Endometrium (tissue), 2 donors: ENCODE data around the gene MBTPS1.

Experiments
- FAIRE-seq: peaks from 2 replicates; lab custom pipeline; 2012; peaks lifted over from hg19 to GRCh38; lab: Jason Lieb, UNC
- donor health status: control.
- donor health status: control.

MBTPS1 gene

GRCh38 chr16:84052071-84052622 is 64.6 kb downstream of the MBTPS1 start:
- no peak for FAIRE-seq

GRCh38 chr16:84050316-84050715 is 66.4 kb downstream of the MBTPS1 start:
- FAIRE-seq: no peak

- no peak for FAIRE-seq
Observed at GRCh38 chr16:84049403-84050060, 67.2 kb downstream of the MBTPS1 start.

- no peak for FAIRE-seq
Observed at GRCh38 chr16:84048871-84049270, 67.9 kb downstream of the MBTPS1 start.

GRCh38 chr16:84048270-84048669 is 68.5 kb downstream of the MBTPS1 start:
- FAIRE-seq: no peak

- FAIRE-seq: no peak
Observed at GRCh38 chr16:84047626-84048025, 69.1 kb downstream of the MBTPS1 start.

- FAIRE-seq: no peak
Observed at GRCh38 chr16:84047206-84047605, 69.5 kb downstream of the MBTPS1 start.

GRCh38 chr16:84045818-84046470 is 70.8 kb downstream of the MBTPS1 start:
- FAIRE-seq: no peak

GRCh38 chr16:84045001-84045817 is 71.5 kb downstream of the MBTPS1 start:
- no peak for FAIRE-seq

- FAIRE-seq: no peak
Observed at GRCh38 chr16:84044118-84044488, 72.6 kb downstream of the MBTPS1 start.

GRCh38 chr16:84043486-84044117 is 73.1 kb downstream of the MBTPS1 start:
- FAIRE-seq: no peak

GRCh38 chr16:84042879-84043485 is 73.8 kb downstream of the MBTPS1 start:
- no peak for FAIRE-seq

GRCh38 chr16:84042308-84042878 is 74.3 kb downstream of the MBTPS1 start, which contains the start of gene SLC38A8:
Gene SLC38A8, minus strand, starts transcription at chr16:84042795. Its CDS starts 638 bp downstream, at chr16:84042157.
- no peak for FAIRE-seq

- FAIRE-seq: no peak
Observed at GRCh38 chr16:84041881-84042280, 74.9 kb downstream of the MBTPS1 start.

GRCh38 chr16:84040823-84041820 is 75.6 kb downstream of the MBTPS1 start:
- no peak for FAIRE-seq

GRCh38 chr16:84040226-84040822 is 76.4 kb downstream of the MBTPS1 start:
- no peak for FAIRE-seq

GRCh38 chr16:84039696-84040095 is 77.0 kb downstream of the MBTPS1 start:
- no peak for FAIRE-seq

GRCh38 chr16:84038469-84038868 is 78.3 kb downstream of the MBTPS1 start:
- no peak for FAIRE-seq

- no peak for FAIRE-seq
Observed at GRCh38 chr16:84036982-84037425, 79.7 kb downstream of the MBTPS1 start.

GRCh38 chr16:84036131-84036530 is 80.6 kb downstream of the MBTPS1 start:
- no peak for FAIRE-seq
